ENCODE results near the gene CLP1. TPM values are rescaled to one million over a fixed set of nuclear protein-coding genes. Genes with fewer than 3 reads are reported as not detected.

The CLP1 gene
- 16.9 and 20.7 TPM in 2 replicates for total RNA-seq (ENCODE audit: low replicate concordance)
- long read RNA-seq, transcript CLP1-205 (3 exons, 2,435 nt) = major isoform, 150 of 159 reads
- long read RNA-seq, partial matches to known transcripts = 2 of 159 reads
- long read RNA-seq, other reads (novel, unspliced or antisense) = 2 of 159 reads

DNA sequence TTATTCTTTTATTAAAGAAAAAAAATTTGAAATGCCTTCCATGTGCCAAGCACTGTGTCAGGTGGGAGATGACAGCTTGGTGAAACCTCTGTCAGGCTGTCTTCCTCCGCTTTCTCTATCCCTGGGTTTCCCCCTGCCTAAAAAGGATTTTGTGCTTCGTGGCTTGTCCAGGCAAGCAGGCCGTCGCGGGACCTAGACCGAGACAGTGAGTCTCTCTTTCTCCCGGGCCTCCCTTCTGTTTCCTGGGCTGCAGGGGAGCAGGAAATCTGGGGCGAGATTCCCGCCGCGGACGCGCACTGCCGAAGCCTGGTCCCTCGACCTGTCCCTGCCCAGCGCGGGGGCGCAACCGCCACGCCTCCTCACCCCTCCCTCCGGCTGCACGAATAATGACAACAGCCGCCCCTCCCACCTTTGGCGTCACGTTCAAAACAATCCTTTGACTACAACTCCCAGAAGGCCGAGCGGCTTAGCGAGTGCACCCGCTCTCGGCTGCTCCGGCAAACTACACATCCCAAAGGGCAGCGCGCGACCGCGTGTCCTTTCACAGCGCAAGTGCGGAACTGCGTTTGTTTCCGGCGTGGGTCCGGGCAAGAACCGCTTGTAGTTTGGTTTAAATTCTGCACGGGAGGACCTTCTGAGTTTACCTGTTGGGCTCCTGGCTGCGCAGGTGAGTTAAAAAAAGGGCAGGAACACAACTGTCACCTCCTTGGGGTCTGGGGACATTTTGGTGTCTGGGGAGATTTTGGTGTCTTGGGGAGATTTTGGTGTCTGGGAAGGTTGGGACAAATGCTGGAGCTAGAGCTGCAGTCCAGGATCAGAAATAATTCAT lies at the start of gene CLP1:
TSS of gene CLP1 (plus strand) at position 569 of the 829 bp plus-strand sequence. CDS start 1,715 bp downstream, outside the sequence.
- Mint-ChIP-seq H3K27me3 (peaks cover 5% of the 10 kb centered on the region), H3K4me3 (peak within 1 kb of the TSS; percentile 99), H3K9me3 (no peaks in the 10 kb centered on the region), H3K36me3 (peaks cover 6% of the 10 kb centered on the region), H3K27ac (peak within 1 kb of the TSS; percentile 92), H3K4me1 (ENCODE audit: unreplicated experiment) (peaks cover 25% of the 10 kb centered on the region)
- TF ChIP-seq CTCF (conservative IDR thresholded peaks at IDR 0.05) = no peak
- DNase-seq (ENCODE audit: extremely low spot score, unreplicated experiment) = peak; percentile 98

DNA sequence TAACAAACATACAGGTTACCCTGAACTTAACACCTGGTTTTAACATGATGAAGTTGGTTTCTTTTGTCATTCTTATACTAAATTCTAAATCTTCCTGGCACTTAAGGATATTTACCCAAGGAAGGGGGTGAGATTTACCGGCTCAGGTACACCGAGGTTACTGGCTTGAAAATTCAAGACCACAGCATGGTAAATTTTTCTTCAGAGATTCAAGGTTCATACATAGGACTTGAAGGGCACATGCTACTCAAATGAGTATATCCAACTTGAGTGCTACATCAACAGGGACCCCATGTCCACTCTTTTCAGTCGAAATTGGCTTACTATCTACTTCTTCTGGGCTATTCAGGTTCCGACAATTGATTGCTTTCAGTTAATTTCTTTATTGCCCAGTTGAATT lies 47.4 kb upstream of the CLP1 start:
- no peak overlapping the region for H3K4me3 Mint-ChIP-seq
- H3K4me1 Mint-ChIP-seq (ENCODE audit: unreplicated experiment) = no peaks in the 10 kb centered on the region
- peaks cover 24% of the 10 kb centered on the region for H3K36me3 Mint-ChIP-seq
- H3K27ac Mint-ChIP-seq = no peak overlapping the region
- no peaks in the 10 kb centered on the region for H3K9me3 Mint-ChIP-seq
- H3K27me3 Mint-ChIP-seq = no peaks in the 10 kb centered on the region
- TF ChIP-seq CTCF (conservative IDR thresholded peaks at IDR 0.05) = no peak
- no peak for DNase-seq (ENCODE audit: extremely low spot score, unreplicated experiment)

DNA sequence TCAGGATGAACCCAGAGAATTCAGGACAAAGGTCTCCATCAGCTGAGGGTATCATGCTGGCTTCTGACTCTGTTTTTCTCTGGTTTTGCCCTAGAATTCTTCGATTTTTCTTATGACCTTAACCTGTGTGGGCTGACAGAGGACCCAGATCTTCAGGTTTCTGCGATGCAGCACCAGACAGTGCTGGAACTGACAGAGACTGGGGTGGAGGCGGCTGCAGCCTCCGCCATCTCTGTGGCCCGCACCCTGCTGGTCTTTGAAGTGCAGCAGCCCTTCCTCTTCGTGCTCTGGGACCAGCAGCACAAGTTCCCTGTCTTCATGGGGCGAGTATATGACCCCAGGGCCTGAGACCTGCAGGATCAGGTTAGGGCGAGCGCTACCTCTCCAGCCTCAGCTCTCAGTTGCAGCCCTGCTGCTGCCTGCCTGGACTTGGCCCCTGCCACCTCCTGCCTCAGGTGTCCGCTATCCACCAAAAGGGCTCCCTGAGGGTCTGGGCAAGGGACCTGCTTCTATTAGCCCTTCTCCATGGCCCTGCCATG lies 43.3 kb upstream of the CLP1 start:
- no peaks in the 10 kb centered on the region for H3K9me3 Mint-ChIP-seq
- no peaks in the 10 kb centered on the region for H3K27me3 Mint-ChIP-seq
- TF ChIP-seq CTCF (conservative IDR thresholded peaks at IDR 0.05) = no peak
- DNase-seq (ENCODE audit: extremely low spot score, unreplicated experiment) = no peak
- peaks cover 4% of the 10 kb centered on the region for H3K4me1 Mint-ChIP-seq (ENCODE audit: unreplicated experiment)
- H3K27ac Mint-ChIP-seq = no peak overlapping the region
- no peak overlapping the region for H3K4me3 Mint-ChIP-seq
- peaks cover 25% of the 10 kb centered on the region for H3K36me3 Mint-ChIP-seq

DNA sequence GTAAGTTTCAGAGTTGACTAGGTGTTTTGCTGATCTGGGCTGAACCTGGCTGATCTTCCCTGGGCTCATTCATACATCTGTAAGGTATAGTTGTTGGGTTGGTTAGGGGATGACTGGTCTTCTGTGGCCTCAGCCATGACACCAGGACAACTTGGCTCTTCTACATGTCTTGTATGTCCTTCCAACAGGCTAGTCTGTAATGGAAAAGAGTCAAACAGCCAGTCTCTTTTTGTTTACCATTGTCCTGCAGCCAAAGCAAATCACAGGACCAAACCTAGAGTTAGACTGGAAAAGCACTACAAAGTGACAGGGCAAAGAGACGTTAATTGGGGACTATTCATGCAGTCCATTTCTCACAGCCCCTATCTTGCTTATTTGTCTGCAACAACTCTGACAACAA lies 42.3 kb upstream of the CLP1 start:
- Mint-ChIP-seq H3K27ac (no peak overlapping the region), H3K36me3 (peaks cover 25% of the 10 kb centered on the region), H3K4me3 (no peak overlapping the region), H3K27me3 (no peaks in the 10 kb centered on the region), H3K4me1 (ENCODE audit: unreplicated experiment) (peaks cover 4% of the 10 kb centered on the region), H3K9me3 (no peaks in the 10 kb centered on the region)
- TF ChIP-seq CTCF (conservative IDR thresholded peaks at IDR 0.05) = no peak
- no peak for DNase-seq (ENCODE audit: extremely low spot score, unreplicated experiment)

- no peak overlapping the region for H3K4me3 Mint-ChIP-seq
- H3K27me3 Mint-ChIP-seq = no peaks in the 10 kb centered on the region
- peaks cover 4% of the 10 kb centered on the region for H3K4me1 Mint-ChIP-seq (ENCODE audit: unreplicated experiment)
- DNase-seq (ENCODE audit: extremely low spot score, unreplicated experiment) = no peak
- H3K36me3 Mint-ChIP-seq = peaks cover 21% of the 10 kb centered on the region
- H3K27ac Mint-ChIP-seq = no peak overlapping the region
- H3K9me3 Mint-ChIP-seq = no peaks in the 10 kb centered on the region
- no peak for TF ChIP-seq CTCF (conservative IDR thresholded peaks at IDR 0.05)
These were observed 41.0 kb upstream of the CLP1 start for GRCh38 chr11:57616595-57616994.
